ENCODE data around the gene ARID1A. TPM values are rescaled to one million over a fixed set of nuclear protein-coding genes. Genes with fewer than 3 reads are reported as not detected.

ARID1A gene
- total and polyA plus RNA-seq, 2 of the 4 experiments (the other 2 are of a cell fraction): 14.0 to 40.7 TPM

- in situ Hi-C loops (cut with MboI; ENCODE audit: low sequenced_read_pairs): loop anchor here (5.0 kb wide), 1 partner anchor 97 kb away; the partner anchor contains the start of gene PIGV
Measured at GRCh38 chr1:26690576-26691031, 5.2 kb upstream of the ARID1A start.

More at GRCh38 chr1:26690576-26691031, 5.2 kb upstream of the ARID1A start:
- Histone ChIP-seq H2AK9ac (replicated peaks; ENCODE audit: low read depth, low read length, poor library complexity) (no peak overlapping the region), H2BK120ac (ENCODE audit: low read depth, low read length) (no peak overlapping the region), H2AK5ac (ENCODE audit: low read depth, low read length) (no peak overlapping the region), H4K5ac (ENCODE audit: low read depth, low read length) (no peak overlapping the region), H3K23ac (ENCODE audit: low read depth, low read length) (no peak overlapping the region), H3K14ac (replicated peaks; ENCODE audit: low read depth, low read length) (no peak overlapping the region), H3K4ac (ENCODE audit: low read depth, low read length) (no peak overlapping the region), H3K9ac (ENCODE audit: low read depth, low read length) (no peak overlapping the region), H2BK20ac (ENCODE audit: low read depth, low read length) (no peak overlapping the region), H3K79me1 (ENCODE audit: low read depth in 1 of 2, low read length in 2 of 2) (peaks cover 7 to 16% of the 10 kb centered on the region in 2 experiments; a peak in 3 of 4 replicates), H3K4me3 (ENCODE audit: insufficient read depth, low read depth, low read length) (no peak overlapping the region), H2BK5ac (ENCODE audit: low read depth, low read length, poor library complexity, severe bottlenecking) (no peak overlapping the region), H3K36me3 (ENCODE audit: control insufficient read depth, insufficient read depth, low read length) (no peaks in the 10 kb centered on the region), H3K27me3 (ENCODE audit: control insufficient read depth, insufficient read depth, low read length) (no peaks in the 10 kb centered on the region), H3K4me2 (ENCODE audit: low read depth, low read length) (no peak overlapping the region), H2AFZ (replicated peaks; ENCODE audit: low read length, poor library complexity) (no peak overlapping the region), H4K20me1 (ENCODE audit: insufficient read depth, low read length) (no peaks in the 10 kb centered on the region), H3K18ac (ENCODE audit: low read depth, low read length) (no peak overlapping the region), H4K8ac (ENCODE audit: low read depth in 2 of 2, low read length in 2 of 2) (no peak overlapping the region), H4K91ac (ENCODE audit: insufficient read depth, low read depth, low read length) (no peak overlapping the region), H3K9me1 (ENCODE audit: insufficient read depth, low read length) (no peaks in the 10 kb centered on the region), H3K56ac (ENCODE audit: extremely low read depth, insufficient read depth, low read length) (no peak overlapping the region), H2BK15ac (ENCODE audit: low read depth, low read length) (no peak overlapping the region), H3K4me1 (ENCODE audit: control insufficient read depth, insufficient read depth, low read length) (peaks cover 12% of the 10 kb centered on the region), H3K9me3 (ENCODE audit: control insufficient read depth, insufficient read depth, low read length) (no peaks in the 10 kb centered on the region), H3K27ac (ENCODE audit: insufficient read depth, low read length) (no peak overlapping the region)
- intact Hi-C loops (cut with micrococcal nuclease): loop anchor here (10.0 kb wide), 1 partner anchor 174 kb away; the partner anchor contains the start of gene SFN
- no peak for ATAC-seq (ENCODE audit: low read depth)
- TF ChIP-seq RAD21 (IDR thresholded peaks at IDR 0.05; ENCODE audit: low read length) (no peak), NFE2L2 (IDR thresholded peaks at IDR 0.05; ENCODE audit: low read depth, low read length) (no peak), BHLHE40 (IDR thresholded peaks at IDR 0.05; ENCODE audit: low read depth, low read length) (no peak), MAFK (IDR thresholded peaks at IDR 0.05; ENCODE audit: low read depth, low read length) (no peak), SMC3 (IDR thresholded peaks at IDR 0.05; ENCODE audit: low read depth, low read length) (no peak), CTCF (conservative IDR thresholded peaks at IDR 0.05; ENCODE audit: low read depth, low read length) (no peak), CEBPB (IDR thresholded peaks at IDR 0.05; ENCODE audit: low read depth, low read length) (no peak), MAZ (IDR thresholded peaks at IDR 0.05; ENCODE audit: borderline replicate concordance, low read depth, low read length) (no peak), FOS (IDR thresholded peaks at IDR 0.05; ENCODE audit: low read depth, low read length) (no peak), MXI1 (IDR thresholded peaks at IDR 0.05; ENCODE audit: borderline replicate concordance, low read depth, low read length) (no peak), RCOR1 (IDR thresholded peaks at IDR 0.05; ENCODE audit: insufficient replicate concordance, low read length) (no peak), CHD1 (IDR thresholded peaks at IDR 0.05; ENCODE audit: low read depth, low read length) (no peak), USF2 (IDR thresholded peaks at IDR 0.05; ENCODE audit: low read depth, low read length) (no peak), RFX5 (IDR thresholded peaks at IDR 0.05; ENCODE audit: low read depth, low read length) (no peak), ELK1 (IDR thresholded peaks at IDR 0.05; ENCODE audit: borderline replicate concordance, low read depth, low read length) (no peak), POLR2A (IDR thresholded peaks at IDR 0.05; ENCODE audit: low read depth, low read length) (no peak)
- POLR2A ChIA-PET (ENCODE audit: unreplicated experiment): interaction anchor here (3.7 kb wide), 1 partner anchor 98 kb away, joined by 13 read pairs; the partner anchor contains the start of gene PIGV
- BruUV-seq (replicated peaks): no TSS peak
- CTCF ChIA-PET: interaction anchor here (1.3 kb wide), 1 partner anchor 119 kb away, joined by 8 read pairs; no protein-coding TSS in a partner anchor
- DNase-seq: no peak
- dilution Hi-C loops (cut with HindIII; ENCODE audit: low sequenced_read_pairs, unreplicated experiment): no loop called here
